Chondrocyte (in vitro differentiated cells): Measurements from ENCODE around the gene EIF2D. TPM values are rescaled to one million over a fixed set of nuclear protein-coding genes. Genes with fewer than 3 reads are reported as not detected.

Experiments
- DNase-seq: peaks from one replicate; pipeline ENCODE4 v3.0.0; 2021; ENCODE audit warnings: mixed read lengths, low spot score
- H3K27ac Mint-ChIP-seq: one replicate; pipeline ENCODE4 v1.8.0; 2021; ENCODE audit warnings: mild to moderate bottlenecking, moderate library complexity, mixed read lengths; ENCODE audit not compliant: unreplicated experiment
- H3K27me3 Mint-ChIP-seq: 2 replicates; pipeline ENCODE4 v1.8.0; 2021; ENCODE audit warnings: low read depth, mixed read lengths
- H3K36me3 Mint-ChIP-seq: 2 replicates; pipeline ENCODE4 v1.8.0; 2021; ENCODE audit warnings: low read depth, mixed read lengths
- H3K4me1 Mint-ChIP-seq: 2 replicates; pipeline ENCODE4 v1.8.0; 2021; ENCODE audit warnings: low read depth, mild to moderate bottlenecking, mixed read lengths
- H3K4me3 Mint-ChIP-seq: one replicate; pipeline ENCODE4 v1.8.0; 2021; ENCODE audit warnings: mild to moderate bottlenecking, moderate library complexity, mixed read lengths; ENCODE audit not compliant: unreplicated experiment
- H3K9me3 Mint-ChIP-seq: 2 replicates; pipeline ENCODE4 v1.8.0; 2021; ENCODE audit warnings: low read depth, mixed read lengths
- total RNA-seq: library from RNA; stranded (reverse); gene quantifications from 3 replicates; pipeline ENCODE4 v1.2.1, GENCODE V29; 2021
- TF ChIP-seq, protein P1 (sequence below): fragments of 200-600 bp; sonication (generic); IDR thresholded peaks from 2 replicates; pipeline ENCODE4 v1.5.0; 2021; ENCODE audit warnings: antibody characterized with exemption, mild to moderate bottlenecking, moderate library complexity

The EIF2D gene
- total RNA-seq, 1 donor from 2014 or later: 33.9 TPM

DNA sequence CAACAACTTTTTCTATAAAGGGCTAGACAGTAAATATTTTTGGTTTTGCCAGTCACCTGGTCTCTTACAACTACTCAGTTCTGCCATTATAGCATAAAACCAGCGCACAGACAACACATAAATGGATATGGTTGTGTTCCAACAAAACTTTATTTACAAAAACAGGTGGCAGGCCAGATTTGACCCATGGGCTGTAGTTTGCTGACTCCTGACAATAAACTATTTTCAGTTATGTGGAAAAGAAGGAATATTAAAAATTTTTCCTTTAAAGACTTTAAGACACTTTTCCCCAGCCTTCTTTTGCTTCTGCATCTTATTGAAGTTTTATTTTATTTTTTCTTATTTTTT is 16.0 kb downstream of the EIF2D start:
- peaks cover 8% of the 10 kb centered on the region for H3K4me1 Mint-ChIP-seq
- peaks cover 48% of the 10 kb centered on the region for H3K36me3 Mint-ChIP-seq
- TF ChIP-seq, protein P1, sequence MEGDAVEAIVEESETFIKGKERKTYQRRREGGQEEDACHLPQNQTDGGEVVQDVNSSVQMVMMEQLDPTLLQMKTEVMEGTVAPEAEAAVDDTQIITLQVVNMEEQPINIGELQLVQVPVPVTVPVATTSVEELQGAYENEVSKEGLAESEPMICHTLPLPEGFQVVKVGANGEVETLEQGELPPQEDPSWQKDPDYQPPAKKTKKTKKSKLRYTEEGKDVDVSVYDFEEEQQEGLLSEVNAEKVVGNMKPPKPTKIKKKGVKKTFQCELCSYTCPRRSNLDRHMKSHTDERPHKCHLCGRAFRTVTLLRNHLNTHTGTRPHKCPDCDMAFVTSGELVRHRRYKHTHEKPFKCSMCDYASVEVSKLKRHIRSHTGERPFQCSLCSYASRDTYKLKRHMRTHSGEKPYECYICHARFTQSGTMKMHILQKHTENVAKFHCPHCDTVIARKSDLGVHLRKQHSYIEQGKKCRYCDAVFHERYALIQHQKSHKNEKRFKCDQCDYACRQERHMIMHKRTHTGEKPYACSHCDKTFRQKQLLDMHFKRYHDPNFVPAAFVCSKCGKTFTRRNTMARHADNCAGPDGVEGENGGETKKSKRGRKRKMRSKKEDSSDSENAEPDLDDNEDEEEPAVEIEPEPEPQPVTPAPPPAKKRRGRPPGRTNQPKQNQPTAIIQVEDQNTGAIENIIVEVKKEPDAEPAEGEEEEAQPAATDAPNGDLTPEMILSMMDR: no peak
- no peak overlapping the region for H3K4me3 Mint-ChIP-seq
- no peaks in the 10 kb centered on the region for H3K9me3 Mint-ChIP-seq
- no peak for DNase-seq
- no peak overlapping the region for H3K27ac Mint-ChIP-seq
- no peaks in the 10 kb centered on the region for H3K27me3 Mint-ChIP-seq

DNA sequence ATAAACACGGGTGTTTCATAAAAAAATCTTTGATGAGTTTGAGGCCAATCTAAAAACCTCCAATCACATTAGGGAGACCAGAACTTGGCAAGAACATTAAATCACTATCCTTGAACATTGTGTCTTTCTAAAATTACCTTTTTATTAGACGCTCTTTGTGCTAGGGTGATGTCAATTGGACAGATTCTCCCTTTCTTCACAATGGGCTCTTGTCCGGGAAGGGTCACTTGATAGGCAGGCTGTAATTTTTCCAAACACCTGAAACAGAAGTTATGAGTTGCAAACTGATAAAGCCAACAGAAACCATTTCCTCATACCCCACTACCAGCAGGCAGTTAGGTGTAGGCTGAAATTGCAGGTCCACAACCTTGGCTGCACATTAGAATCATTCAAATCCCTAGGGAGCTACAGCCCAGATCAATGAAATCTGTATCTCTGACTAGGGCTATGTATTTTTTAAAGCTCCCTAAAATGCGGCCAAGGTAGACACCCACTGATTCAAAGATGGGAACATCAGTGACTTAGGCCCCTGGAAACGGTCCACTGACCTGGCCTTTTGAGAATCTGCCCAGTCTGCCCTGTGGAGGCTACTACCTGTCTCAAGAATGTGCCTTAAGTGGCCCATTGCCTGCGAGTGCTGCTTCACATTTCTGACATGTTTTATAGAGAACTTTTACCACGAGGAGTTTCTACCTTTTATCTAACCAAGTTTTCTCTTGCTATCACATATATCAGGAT is 16.5 kb downstream of the EIF2D start:
- no peak overlapping the region for H3K4me3 Mint-ChIP-seq
- no peak for DNase-seq
- H3K9me3 Mint-ChIP-seq: no peaks in the 10 kb centered on the region
- peaks cover 8% of the 10 kb centered on the region for H3K4me1 Mint-ChIP-seq
- TF ChIP-seq, protein P1: no peak
- H3K36me3 Mint-ChIP-seq: peaks cover 46% of the 10 kb centered on the region
- no peaks in the 10 kb centered on the region for H3K27me3 Mint-ChIP-seq
- H3K27ac Mint-ChIP-seq: no peak overlapping the region

DNA sequence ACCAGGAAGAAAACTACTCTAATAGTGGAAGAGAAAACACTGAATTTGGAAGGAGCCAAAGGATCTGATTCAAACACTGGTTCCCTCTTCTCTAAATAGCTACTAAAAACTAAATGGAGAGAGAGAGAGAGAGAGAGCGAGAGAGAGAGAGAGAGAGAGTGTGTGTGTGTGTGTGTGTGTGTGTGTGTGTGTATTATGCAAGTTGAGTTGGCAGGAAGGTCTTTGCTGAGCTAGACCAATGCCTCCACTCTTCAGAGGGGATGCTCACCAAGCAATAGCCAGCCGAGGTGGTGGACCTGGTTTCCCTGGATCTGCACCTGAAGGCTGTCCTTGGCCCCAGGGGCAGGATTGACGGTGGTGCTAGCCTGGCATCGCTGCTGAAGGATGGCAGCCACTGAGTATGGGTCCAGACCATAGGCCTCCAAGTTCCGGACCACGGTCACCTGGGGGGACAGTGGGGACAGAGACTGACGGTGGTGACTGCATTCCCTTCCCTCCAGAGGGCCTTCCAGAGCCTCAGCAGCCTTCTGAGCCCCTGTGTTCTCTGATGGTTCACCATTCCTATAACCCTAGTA is 18.8 kb downstream of the EIF2D start:
- Mint-ChIP-seq H3K27me3 (no peaks in the 10 kb centered on the region), H3K9me3 (no peaks in the 10 kb centered on the region), H3K4me1 (peaks cover 30% of the 10 kb centered on the region), H3K36me3 (peaks cover 41% of the 10 kb centered on the region), H3K4me3 (no peak overlapping the region), H3K27ac (no peak overlapping the region)
- TF ChIP-seq, protein P1: no peak
- no peak for DNase-seq

DNA sequence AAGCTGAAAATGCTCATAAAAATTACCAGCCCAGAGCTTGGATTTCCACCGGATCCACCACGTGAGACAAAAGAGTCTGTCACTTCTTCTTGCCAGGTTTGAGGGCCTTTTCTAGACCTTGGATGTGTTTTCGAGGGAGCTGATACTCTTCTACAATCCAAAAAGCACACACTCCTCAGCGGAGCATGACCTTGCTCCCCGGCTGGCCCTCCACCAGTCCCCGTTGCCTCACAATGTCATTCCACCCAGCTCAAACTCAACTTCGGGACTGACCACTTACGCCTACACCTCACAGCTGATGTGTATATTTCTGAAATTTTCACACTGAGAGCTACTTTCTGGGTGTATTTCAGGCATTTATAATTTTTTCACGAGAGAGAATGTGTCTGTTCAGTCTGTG is 20.6 kb downstream of the EIF2D start:
- TF ChIP-seq, protein P1: no peak
- no peaks in the 10 kb centered on the region for H3K9me3 Mint-ChIP-seq
- H3K4me3 Mint-ChIP-seq: no peak overlapping the region
- peaks cover 45% of the 10 kb centered on the region for H3K4me1 Mint-ChIP-seq
- H3K36me3 Mint-ChIP-seq: peaks cover 34% of the 10 kb centered on the region
- DNase-seq: no peak
- no peak overlapping the region for H3K27ac Mint-ChIP-seq
- H3K27me3 Mint-ChIP-seq: no peaks in the 10 kb centered on the region

DNA sequence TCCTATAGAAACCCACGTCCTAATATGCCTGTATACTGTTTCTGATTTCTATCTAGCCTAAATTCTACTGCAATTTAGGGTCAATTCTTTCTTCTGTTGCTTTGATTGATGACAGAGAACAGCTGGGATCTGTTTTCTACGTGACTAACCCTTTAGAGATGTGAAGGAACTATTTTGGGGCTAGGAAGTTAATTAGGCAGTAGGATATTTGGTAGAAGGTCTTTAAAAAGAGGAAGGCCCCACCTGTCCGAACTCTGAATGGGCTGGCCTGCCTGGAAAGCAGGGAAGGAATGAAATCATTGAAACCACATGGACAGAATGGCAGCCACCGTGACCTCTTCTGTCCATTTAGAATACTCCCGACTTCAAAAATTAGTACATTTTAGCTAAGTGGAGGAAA is 21.0 kb downstream of the EIF2D start:
- TF ChIP-seq, protein P1: no peak
- no peak overlapping the region for H3K4me3 Mint-ChIP-seq
- H3K9me3 Mint-ChIP-seq: no peaks in the 10 kb centered on the region
- H3K4me1 Mint-ChIP-seq: peaks cover 50% of the 10 kb centered on the region
- no peak overlapping the region for H3K27ac Mint-ChIP-seq
- peaks cover 32% of the 10 kb centered on the region for H3K36me3 Mint-ChIP-seq
- H3K27me3 Mint-ChIP-seq: no peaks in the 10 kb centered on the region
- no peak for DNase-seq
